Inferior parietal cortex (tissue), 1 donor: Measurements from ENCODE around the gene EN1.

Source experiments
- DNase-seq: peaks from one replicate; pipeline ENCODE4 v3.0.0-alpha.2; 2016; ENCODE audit errors: extremely low spot score

The EN1 gene

GRCh38 chr2:118856330-118856977, 9.0 kb upstream of the EN1 start:
- DNase-seq, result no peak

GRCh38 chr2:118855451-118856279, 8.2 kb upstream of the EN1 start:
- peak; percentile 80 for DNase-seq

- DNase-seq, result no peak
Observed at GRCh38 chr2:118854507-118855345, 7.3 kb upstream of the EN1 start.

GRCh38 chr2:118853651-118854291, 6.3 kb upstream of the EN1 start:
- no peak for DNase-seq

GRCh38 chr2:118853129-118853640, 5.7 kb upstream of the EN1 start:
- no peak for DNase-seq

- DNase-seq, result no peak
Observed at GRCh38 chr2:118852605-118853128, 5.2 kb upstream of the EN1 start.

- no peak for DNase-seq
Observed at GRCh38 chr2:118851650-118852049, 4.2 kb upstream of the EN1 start.

GRCh38 chr2:118850901-118851415, 3.5 kb upstream of the EN1 start:
- no peak for DNase-seq

- DNase-seq, result no peak
Observed at GRCh38 chr2:118850168-118850900, 2.9 kb upstream of the EN1 start.

- DNase-seq, result no peak
Observed at GRCh38 chr2:118849226-118850167, 2.0 kb upstream of the EN1 start.

- DNase-seq, result no peak
Observed at GRCh38 chr2:118848381-118849225, 1.2 kb upstream of the EN1 start.

GRCh38 chr2:118847762-118848172, 319 bp upstream of the EN1 start:
- DNase-seq, result no peak

- DNase-seq, result no peak
Observed at GRCh38 chr2:118846442-118846952, 951 bp downstream of the EN1 start.

GRCh38 chr2:118845522-118846441, 1.7 kb downstream of the EN1 start:
- no peak for DNase-seq

- DNase-seq, result no peak
Observed at GRCh38 chr2:118845005-118845521, 2.4 kb downstream of the EN1 start.

GRCh38 chr2:118844261-118845004, 3.0 kb downstream of the EN1 start:
- no peak for DNase-seq
